GM12891 (cell line): Measurements from ENCODE around the gene BPIFA2.

ENCODE experiments used
- POLR2A ChIP-seq: IDR thresholded peaks from 2 replicates; pipeline ENCODE4 v1.6.1; 2011; ENCODE audit warnings: low read depth, low read length, control low read depth
- SPI1 ChIP-seq: IDR thresholded peaks from 2 replicates; pipeline ENCODE4 v1.6.1; 2011; ENCODE audit warnings: low read depth, low read length, control low read depth

DNA sequence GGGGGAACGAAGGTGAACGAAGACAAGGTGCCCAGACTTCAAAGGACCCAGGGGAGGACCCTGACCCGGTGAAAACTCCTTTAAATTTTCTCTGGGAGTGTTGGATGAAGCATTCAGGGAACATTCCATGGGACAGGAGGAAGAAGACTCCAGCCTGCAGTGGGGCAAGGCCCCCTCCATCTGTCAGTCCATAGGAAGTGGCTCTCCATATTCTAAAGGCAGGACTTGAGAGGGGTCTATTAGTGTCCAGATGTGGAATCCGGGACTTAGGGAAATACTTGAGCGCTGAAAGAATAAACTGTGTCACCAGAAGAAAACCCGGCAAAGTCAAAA lies 3.2 kb upstream of the BPIFA2 start:
- TF ChIP-seq SPI1 (no peak), POLR2A (no peak)
